GM19438 (cell line): ENCODE measurements around the gene HOXB1.
A peak's percentile ranks its signal among the peaks of the same experiment; 100 is the strongest.

Experiments
- ATAC-seq: cut with Tn5 transposase; IDR thresholded peaks from one replicate; pipeline ENCODE4 v1.9.1; 2021; ENCODE audit warnings: low read depth; ENCODE audit not compliant: unreplicated experiment

HOXB1 gene

DNA sequence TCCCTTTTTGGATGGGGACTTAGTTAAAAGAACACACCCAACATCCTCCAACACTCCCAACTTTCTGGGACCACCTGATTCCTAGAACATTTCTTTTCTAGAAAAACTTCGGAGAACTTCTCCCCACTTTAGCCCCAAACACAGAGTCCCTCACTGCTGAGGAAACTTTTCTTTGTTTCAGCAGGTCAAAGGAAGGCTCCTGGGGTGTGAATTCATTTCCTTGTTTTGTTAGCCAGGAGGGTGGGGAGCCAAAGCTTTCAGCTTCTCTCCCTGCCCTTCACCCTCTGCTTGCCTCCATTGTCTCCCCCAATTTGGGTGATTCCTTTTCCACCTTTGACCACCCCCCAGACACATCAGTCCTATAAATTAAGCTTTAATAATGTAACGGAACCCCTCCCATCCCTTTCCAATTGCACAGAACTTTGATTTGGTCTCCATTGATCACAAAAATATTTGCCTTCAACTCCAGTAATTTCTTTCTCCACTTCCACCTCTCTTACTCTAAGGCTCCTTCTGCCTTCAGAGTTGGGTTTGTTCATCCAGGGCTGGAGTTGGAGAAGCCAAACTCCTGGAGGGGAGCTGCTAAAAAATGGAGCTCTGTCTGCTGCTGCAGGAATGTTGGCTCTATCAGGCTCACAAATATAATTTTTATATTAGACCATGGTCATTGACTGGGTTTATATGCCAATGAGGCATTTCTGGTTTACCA, 37.0 kb upstream of the HOXB1 start:
- ATAC-seq = no peak

GRCh38 chr17:48567209-48567608, 36.4 kb upstream of the HOXB1 start:
- ATAC-seq = no peak

- ATAC-seq = no peak
Measured at GRCh38 chr17:48566717-48567116, 35.9 kb upstream of the HOXB1 start.

DNA sequence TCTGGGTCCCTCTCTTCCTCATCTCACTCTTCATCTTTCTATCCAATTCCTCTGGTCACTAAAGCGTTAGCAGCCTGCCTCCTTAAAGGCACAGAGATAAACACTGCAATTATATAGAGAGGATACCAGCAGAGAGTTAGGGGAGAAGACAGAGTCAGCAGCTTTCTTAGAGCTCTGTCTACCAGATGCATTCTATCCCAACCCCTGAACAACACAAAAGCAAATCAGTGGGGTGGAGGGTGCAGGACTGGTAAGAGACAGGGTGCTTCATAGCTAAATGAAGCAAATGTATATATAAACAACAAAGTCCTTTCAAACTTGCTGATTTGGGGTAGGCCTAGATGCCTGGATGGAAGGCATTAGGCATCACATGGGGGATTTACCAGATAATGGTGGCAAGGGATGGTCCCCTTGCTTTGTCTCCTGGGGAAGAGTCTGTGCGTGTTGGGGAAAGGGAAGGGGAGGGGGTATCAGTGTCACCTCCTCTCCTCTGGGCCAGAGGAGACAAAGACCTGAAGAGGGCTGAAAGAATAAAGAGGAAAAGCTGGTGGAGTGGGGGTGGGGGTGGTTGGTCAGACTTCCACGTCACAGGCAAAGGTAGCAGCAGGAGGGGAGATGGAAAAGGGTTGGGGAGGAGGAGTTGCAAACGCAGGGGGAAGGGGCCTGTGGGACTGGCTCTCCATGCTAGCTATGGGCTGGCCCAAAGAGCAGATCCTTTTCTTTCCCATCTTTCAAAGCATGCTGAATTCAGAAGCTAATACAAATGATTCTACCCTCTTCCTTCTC, 35.3 kb upstream of the HOXB1 start:
- ATAC-seq = no peak

- no peak for ATAC-seq
Measured at GRCh38 chr17:48565022-48565554, 34.3 kb upstream of the HOXB1 start.

GRCh38 chr17:48564188-48565021, 33.6 kb upstream of the HOXB1 start:
- no peak for ATAC-seq

DNA sequence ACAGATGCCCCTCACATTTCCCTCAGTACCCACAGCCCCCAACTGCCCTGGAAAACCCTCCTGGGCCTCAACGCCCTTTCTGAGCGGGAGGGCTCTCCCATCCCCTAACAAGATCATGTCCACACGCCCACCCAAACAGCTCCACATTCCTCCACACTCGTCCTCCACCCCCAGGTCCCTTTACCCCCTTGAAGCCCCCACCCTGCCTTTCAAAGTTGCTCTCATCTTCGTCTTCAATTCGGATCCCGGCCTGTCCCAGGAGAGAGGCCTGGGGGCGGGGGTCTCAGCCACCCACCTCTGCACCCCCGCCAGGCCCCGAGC, 33.0 kb upstream of the HOXB1 start:
- no peak for ATAC-seq

DNA sequence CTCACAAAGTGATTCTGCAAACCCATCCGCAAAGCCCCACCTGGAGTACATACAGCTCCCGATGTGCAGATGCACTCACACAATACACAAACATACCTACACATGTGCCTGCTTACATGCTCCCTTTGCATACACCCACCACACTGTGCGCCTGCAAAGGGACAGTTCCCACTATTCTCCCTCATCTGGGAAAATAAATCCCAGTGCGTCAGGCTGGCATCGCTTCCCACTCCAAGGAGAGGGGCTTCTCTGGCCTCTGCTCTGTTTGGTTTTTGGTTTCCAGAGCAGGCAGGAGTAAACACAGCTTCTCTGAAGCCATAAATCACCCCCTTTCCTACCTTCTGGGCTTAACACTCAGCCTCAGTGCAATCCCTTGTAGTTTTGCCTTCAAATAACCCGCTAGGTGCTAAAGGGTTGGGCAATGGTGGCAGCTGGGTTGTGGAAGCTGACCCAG, 32.6 kb upstream of the HOXB1 start:
- ATAC-seq = no peak

DNA sequence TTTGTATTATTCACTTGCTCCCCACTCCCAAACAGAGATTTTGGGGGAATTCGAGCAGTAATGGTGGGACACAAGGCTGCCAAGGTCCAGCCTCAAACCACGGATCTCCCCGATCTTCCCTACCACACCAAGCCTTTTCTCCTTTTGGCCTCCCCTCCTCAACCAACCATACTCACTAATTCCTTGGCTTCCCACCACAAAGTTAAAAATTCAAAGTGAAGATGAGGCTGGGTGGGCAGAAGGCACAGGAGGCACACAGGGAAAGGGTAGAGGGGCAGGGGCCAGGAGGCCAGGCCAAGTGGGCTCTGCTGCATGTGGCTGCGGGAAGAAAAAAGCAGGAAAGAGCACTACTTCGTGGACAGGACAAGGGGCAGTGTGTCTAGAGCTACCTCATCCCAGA, 32.1 kb upstream of the HOXB1 start:
- ATAC-seq = no peak

DNA sequence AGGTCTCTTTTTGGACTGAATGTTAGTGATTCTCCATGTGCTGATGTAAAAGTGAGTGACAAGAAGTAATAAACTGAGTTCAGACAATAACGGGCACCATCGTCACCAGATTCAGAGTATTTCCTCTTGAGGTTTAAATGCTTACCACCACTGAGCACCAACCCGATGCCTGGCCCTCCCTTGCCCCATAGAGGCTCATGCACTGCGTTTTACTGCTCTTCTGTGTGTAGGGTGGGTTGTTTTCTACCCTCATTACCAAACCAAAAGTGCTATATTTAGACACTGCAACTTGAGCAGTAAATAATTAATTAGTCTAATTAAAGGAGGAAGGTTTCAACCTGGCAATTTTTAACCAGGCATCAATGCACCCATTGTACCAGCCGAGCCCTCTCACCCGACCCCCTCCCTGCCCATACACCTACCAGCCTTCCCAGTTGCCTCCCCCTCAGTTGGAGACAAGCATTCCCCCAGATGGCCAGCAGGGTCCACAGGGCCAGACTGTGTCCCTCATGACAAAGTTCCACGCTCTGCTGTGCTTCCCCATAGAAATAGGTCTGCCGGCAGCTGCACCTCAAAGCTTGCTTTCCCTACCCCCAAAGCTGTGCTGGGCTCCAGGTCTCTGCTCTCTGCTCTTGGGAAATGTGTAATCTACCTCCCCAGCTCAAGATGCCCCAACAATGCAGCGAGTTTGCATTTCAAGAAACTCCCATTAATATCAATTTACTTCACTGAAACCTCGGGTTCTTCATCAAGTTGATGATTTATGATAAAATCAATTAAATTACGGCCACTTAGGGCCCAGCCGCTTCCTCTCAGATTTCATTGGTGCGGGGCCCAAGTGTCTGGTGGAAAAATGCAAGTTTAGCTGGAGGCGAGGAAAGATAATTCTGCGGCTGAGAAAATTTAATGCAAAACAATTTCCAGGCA, 31.3 kb upstream of the HOXB1 start:
- peak; percentile 66 for ATAC-seq

- no peak for ATAC-seq
Measured at GRCh38 chr17:48559840-48560817, 29.3 kb upstream of the HOXB1 start.

DNA sequence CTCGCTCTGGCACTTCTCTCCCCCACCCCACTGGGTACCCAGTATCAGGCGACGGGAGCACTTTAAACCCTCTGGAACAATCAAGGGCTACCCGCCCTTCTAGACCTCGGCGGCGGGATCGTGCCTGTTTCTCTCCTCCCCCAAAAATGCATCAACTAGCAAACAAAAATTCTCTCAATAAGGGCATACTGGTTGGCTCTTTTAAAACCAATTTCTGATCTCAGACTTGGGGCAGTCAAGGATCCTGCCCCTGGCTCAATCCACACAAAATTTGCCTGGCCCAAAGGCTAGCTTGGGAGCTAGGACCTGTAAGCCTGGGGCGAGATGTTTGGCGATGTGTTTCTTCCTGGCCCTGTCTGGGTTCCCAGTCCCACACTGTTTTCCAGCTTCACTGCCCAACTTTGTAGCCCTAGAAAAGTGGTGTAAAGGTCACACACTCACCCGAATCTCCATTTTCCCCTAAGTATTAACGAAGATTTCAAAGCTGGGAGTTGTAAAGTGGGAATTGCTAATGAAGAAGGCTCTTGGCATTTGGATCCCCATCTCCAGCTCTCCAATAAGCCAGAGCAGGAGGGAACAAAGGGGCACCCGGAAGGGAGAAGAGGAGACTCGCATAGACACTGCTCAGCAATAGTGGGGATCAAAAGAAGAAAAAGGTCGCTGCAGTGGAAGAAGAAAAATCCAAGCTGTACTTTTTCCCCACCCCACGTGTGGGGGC, 28.5 kb upstream of the HOXB1 start:
- ATAC-seq = no peak

DNA sequence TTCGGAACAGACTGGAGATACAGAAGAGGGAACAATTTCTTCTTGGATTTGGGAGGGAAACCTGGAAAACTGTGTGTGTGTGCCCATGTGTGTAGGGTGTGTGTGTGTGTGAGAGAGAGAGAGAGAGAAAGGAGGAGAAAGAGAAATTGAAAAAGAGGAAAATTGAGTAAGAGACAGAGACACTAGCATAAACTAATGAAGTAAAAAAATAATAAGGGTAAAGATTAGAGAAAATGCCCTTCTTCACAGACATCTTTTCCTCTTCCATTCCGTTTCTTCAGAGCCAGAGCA, 28.0 kb upstream of the HOXB1 start:
- ATAC-seq = no peak

- ATAC-seq = no peak
Measured at GRCh38 chr17:48558057-48558830, 27.4 kb upstream of the HOXB1 start.

GRCh38 chr17:48556576-48557401, 26.0 kb upstream of the HOXB1 start:
- no peak for ATAC-seq

DNA sequence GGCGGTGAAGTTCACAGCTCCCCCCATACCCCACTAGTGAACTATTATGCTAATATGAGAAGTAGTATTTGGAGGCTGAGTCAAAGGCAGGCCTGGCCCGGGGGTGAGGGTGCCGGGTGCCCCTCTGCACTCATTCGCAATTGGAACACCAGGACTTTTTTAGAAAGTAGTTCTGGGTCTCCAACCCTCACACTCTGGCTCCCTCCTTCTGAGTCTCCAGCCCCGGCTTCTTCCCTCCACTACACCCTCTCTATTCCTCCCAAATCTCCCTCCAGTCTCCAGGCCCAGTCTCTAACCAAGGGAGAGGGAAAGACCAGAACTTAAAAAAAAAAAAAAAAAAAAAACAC, 25.4 kb upstream of the HOXB1 start:
- ATAC-seq = no peak
